ENCODE data around the gene ADCYAP1R1.

ADCYAP1R1 gene

DNA sequence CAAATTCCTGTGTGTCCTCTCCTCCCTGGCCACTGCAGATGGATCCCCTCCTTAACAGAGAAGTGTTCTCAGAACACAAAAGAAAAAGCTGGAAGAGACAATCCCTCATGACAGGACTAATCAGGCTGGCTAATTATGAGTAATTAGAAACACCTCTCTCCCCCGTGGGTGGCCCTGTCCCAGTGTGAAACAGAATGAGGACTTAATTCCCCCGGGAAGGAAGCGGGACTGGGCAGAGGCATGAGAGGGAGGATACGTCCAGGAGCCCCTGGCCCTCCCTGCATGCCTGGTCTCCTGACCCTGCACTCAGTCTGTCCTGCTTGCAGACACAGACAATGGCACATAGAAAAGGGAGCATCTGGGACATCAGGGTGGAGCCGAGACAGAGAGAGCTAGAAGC, 7.6 kb upstream of the ADCYAP1R1 start:
- ChIA-PET CTCF (interaction anchor here (0.7 to 1.0 kb wide), 2 partner anchors 70 to 532 kb away, joined by 3 read pairs; no protein-coding TSS in a partner anchor), POLR2A (no interaction called here)
- TF ChIP-seq NFRKB (IDR thresholded peaks at IDR 0.05) (no peak), HDGF (IDR thresholded peaks at IDR 0.05; ENCODE audit: borderline replicate concordance) (no peak), LEF1 (IDR thresholded peaks at IDR 0.05; ENCODE audit: borderline replicate concordance) (no peak), FOXK2 (IDR thresholded peaks at IDR 0.05) (no peak)
- no peak for DNase-seq (ENCODE audit: extremely low spot score)

- no peak for DNase-seq (ENCODE audit: extremely low spot score)
- ChIA-PET CTCF (interaction anchor here (0.7 kb wide), 1 partner anchor 1043 kb away, joined by 7 read pairs; no protein-coding TSS in a partner anchor), POLR2A (no interaction called here)
- no peak for TF ChIP-seq ZNF384 (IDR thresholded peaks at IDR 0.05)
- TF ChIP-seq HDGF (IDR thresholded peaks at IDR 0.05; ENCODE audit: borderline replicate concordance): no peak
- TF ChIP-seq ARNT (IDR thresholded peaks at IDR 0.05): no peak
- TF ChIP-seq TARDBP (IDR thresholded peaks at IDR 0.05): no peak
- no peak for TF ChIP-seq L3MBTL2 (conservative IDR thresholded peaks at IDR 0.05)
- no peak for TF ChIP-seq BHLHE40 (IDR thresholded peaks at IDR 0.05; ENCODE audit: borderline replicate concordance)
- TF ChIP-seq FOXA1 (IDR thresholded peaks at IDR 0.05): no peak
- TF ChIP-seq PKNOX1 (IDR thresholded peaks at IDR 0.05): no peak
- no peak for TF ChIP-seq NFRKB (IDR thresholded peaks at IDR 0.05)
- no peak for TF ChIP-seq FOXM1 (IDR thresholded peaks at IDR 0.05; ENCODE audit: borderline replicate concordance)
- TF ChIP-seq FOXK2 (IDR thresholded peaks at IDR 0.05): no peak
- TF ChIP-seq SUZ12 (IDR thresholded peaks at IDR 0.05): no peak
- no peak for TF ChIP-seq LEF1 (IDR thresholded peaks at IDR 0.05; ENCODE audit: borderline replicate concordance)
- TF ChIP-seq CTBP1 (IDR thresholded peaks at IDR 0.05; ENCODE audit: borderline replicate concordance): no peak
These were observed 5.4 kb upstream of the ADCYAP1R1 start for GRCh38 chr7:31046723-31047122.

GRCh38 chr7:31047313-31048146, 4.6 kb upstream of the ADCYAP1R1 start:
- TF ChIP-seq SP1 (IDR thresholded peaks at IDR 0.05): no peak
- TF ChIP-seq CTBP1 (IDR thresholded peaks at IDR 0.05; ENCODE audit: borderline replicate concordance): no peak
- no peak for TF ChIP-seq TARDBP (IDR thresholded peaks at IDR 0.05)
- TF ChIP-seq FOXA1 (IDR thresholded peaks at IDR 0.05): no peak
- no peak for TF ChIP-seq LEF1 (IDR thresholded peaks at IDR 0.05; ENCODE audit: borderline replicate concordance)
- TF ChIP-seq ARNT (IDR thresholded peaks at IDR 0.05): no peak
- TF ChIP-seq NFRKB (IDR thresholded peaks at IDR 0.05): no peak
- TF ChIP-seq HDGF (IDR thresholded peaks at IDR 0.05; ENCODE audit: borderline replicate concordance): no peak
- TF ChIP-seq L3MBTL2 (conservative IDR thresholded peaks at IDR 0.05): no peak
- TF ChIP-seq FOXK2 (IDR thresholded peaks at IDR 0.05): no peak
- no peak for TF ChIP-seq PKNOX1 (IDR thresholded peaks at IDR 0.05)
- no peak for TF ChIP-seq BHLHE40 (IDR thresholded peaks at IDR 0.05; ENCODE audit: borderline replicate concordance)
- TF ChIP-seq SUZ12 (IDR thresholded peaks at IDR 0.05): no peak
- TF ChIP-seq FOXM1 (IDR thresholded peaks at IDR 0.05; ENCODE audit: borderline replicate concordance): no peak
- no peak for TF ChIP-seq ZNF384 (IDR thresholded peaks at IDR 0.05)
- TF ChIP-seq ELF4 (IDR thresholded peaks at IDR 0.05): no peak
- POLR2A ChIA-PET: no interaction called here
- CTCF ChIA-PET: no interaction called here
- DNase-seq (ENCODE audit: extremely low spot score): no peak

DNA sequence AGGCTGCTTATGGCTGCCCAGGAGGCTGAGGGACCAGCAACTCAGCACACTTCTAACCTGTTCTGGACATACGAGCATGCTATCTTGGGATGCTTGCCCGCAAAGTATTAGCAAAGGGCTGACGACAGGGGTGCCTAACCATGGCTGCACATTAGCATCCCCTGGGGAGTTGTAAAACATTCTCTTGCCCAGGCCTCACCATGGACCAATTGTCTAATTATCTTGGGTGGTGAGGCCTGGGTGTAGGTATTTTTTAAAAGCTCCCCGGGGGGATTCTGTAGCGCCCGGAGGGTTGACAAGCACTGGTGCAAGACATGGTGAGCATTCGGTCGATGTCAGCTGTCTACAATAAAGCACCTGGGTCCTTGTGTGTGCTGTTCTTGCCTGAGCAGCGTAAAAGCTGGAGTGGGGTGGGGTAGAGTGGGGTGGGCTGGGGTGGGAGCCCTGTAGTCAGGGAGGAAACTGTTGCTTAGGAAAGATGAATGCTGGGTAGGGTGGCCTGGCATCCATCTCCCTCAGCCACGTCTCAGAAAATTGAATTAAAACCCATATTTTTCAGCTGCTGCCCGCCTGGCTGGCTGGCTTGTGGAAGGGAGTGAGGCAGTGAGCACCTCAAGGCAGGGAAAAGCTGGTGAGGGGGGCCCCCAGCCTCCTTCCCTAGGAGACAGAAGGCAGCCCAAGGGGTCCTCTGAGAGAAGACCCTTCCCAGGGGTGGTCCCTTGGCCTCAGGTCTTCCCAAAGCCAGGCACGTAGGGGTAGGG, 2.9 kb upstream of the ADCYAP1R1 start:
- TF ChIP-seq CTBP1 (IDR thresholded peaks at IDR 0.05; ENCODE audit: borderline replicate concordance): no peak
- TF ChIP-seq PKNOX1 (IDR thresholded peaks at IDR 0.05): no peak
- no peak for TF ChIP-seq SUZ12 (IDR thresholded peaks at IDR 0.05)
- TF ChIP-seq TARDBP (IDR thresholded peaks at IDR 0.05): no peak
- no peak for TF ChIP-seq L3MBTL2 (conservative IDR thresholded peaks at IDR 0.05)
- no peak for TF ChIP-seq BHLHE40 (IDR thresholded peaks at IDR 0.05; ENCODE audit: borderline replicate concordance)
- no peak for TF ChIP-seq FOXM1 (IDR thresholded peaks at IDR 0.05; ENCODE audit: borderline replicate concordance)
- no peak for TF ChIP-seq FOXA1 (IDR thresholded peaks at IDR 0.05)
- no peak for TF ChIP-seq ZNF384 (IDR thresholded peaks at IDR 0.05)
- no peak for TF ChIP-seq LEF1 (IDR thresholded peaks at IDR 0.05; ENCODE audit: borderline replicate concordance)
- no peak for TF ChIP-seq ARNT (IDR thresholded peaks at IDR 0.05)
- no peak for TF ChIP-seq SP1 (IDR thresholded peaks at IDR 0.05)
- no peak for TF ChIP-seq HDGF (IDR thresholded peaks at IDR 0.05; ENCODE audit: borderline replicate concordance)
- TF ChIP-seq NFRKB (IDR thresholded peaks at IDR 0.05): no peak
- TF ChIP-seq FOXK2 (IDR thresholded peaks at IDR 0.05): no peak
- no peak for DNase-seq (ENCODE audit: extremely low spot score)
- POLR2A ChIA-PET: no interaction called here
- CTCF ChIA-PET: no interaction called here

GRCh38 chr7:31052487-31052840, 356 bp downstream of the ADCYAP1R1 start:
- DNase-seq (ENCODE audit: extremely low spot score): no peak
- ChIA-PET POLR2A (no interaction called here), CTCF (no interaction called here)
- no peak for TF ChIP-seq BHLHE40 (IDR thresholded peaks at IDR 0.05; ENCODE audit: borderline replicate concordance)
- no peak for TF ChIP-seq FOXA1 (IDR thresholded peaks at IDR 0.05)
- no peak for TF ChIP-seq ZNF384 (IDR thresholded peaks at IDR 0.05)
